Neural crest cell (in vitro differentiated cells): ENCODE measurements around the gene SORT1. TPM values are rescaled to one million over a fixed set of nuclear protein-coding genes. Genes with fewer than 3 reads are reported as not detected.

Experiments
- DNase-seq: peaks from one replicate; pipeline ENCODE4 v3.0.0; 2021; ENCODE audit warnings: low read depth, mixed read lengths, low spot score
- H3K27ac Mint-ChIP-seq: one replicate; pipeline ENCODE4 v1.8.0; 2021; ENCODE audit warnings: mild to moderate bottlenecking, mixed read lengths; ENCODE audit not compliant: unreplicated experiment
- H3K27me3 Mint-ChIP-seq: 2 replicates; pipeline ENCODE4 v1.8.0; 2021; ENCODE audit warnings: low read depth, mild to moderate bottlenecking, mixed read lengths
- H3K36me3 Mint-ChIP-seq: 2 replicates; pipeline ENCODE4 v1.8.0; 2021; ENCODE audit warnings: low read depth, mild to moderate bottlenecking, mixed read lengths
- H3K4me1 Mint-ChIP-seq: 2 replicates; pipeline ENCODE4 v1.8.0; 2021; ENCODE audit warnings: mixed read lengths
- H3K4me3 Mint-ChIP-seq: one replicate; pipeline ENCODE4 v1.8.0; 2021; ENCODE audit warnings: mild to moderate bottlenecking, mixed read lengths
- H3K9me3 Mint-ChIP-seq: 2 replicates; pipeline ENCODE4 v1.8.0; 2021; ENCODE audit warnings: mixed read lengths
- total RNA-seq: library from RNA; stranded (reverse); gene quantifications from 2 replicates; pipeline ENCODE4 v1.2.1, GENCODE V29; 2021
- TF ChIP-seq, protein P1 (sequence below): fragments of 200-600 bp; sonication (generic); conservative IDR thresholded peaks from 2 replicates; pipeline ENCODE4 v1.5.0; 2021; ENCODE audit warnings: antibody characterized with exemption, mild to moderate bottlenecking

Gene SORT1
- total RNA-seq, 1 donor from 2014 or later, result 60.8 TPM

DNA sequence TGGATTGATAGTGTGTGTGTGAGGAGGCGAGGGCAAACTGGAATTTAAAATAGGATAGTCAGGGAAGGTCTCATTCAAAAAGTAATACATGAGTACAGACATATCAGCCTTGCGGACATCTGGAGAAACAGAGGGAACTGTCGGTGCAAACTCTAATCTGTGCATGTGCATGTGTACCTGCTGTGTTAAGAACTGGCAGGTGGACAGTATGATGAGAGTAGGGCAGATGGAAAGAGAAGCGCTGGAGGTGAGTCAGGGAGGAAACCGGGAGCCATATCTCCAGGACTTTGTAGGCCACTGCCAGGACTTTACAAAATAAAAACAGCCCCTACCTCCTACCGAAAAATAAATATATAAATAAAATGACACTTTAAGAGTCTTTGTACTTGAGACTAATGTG lies 59.6 kb downstream of the SORT1 start:
- peaks cover 37% of the 10 kb centered on the region for H3K36me3 Mint-ChIP-seq
- no peak overlapping the region for H3K27ac Mint-ChIP-seq
- peaks cover 6% of the 10 kb centered on the region for H3K9me3 Mint-ChIP-seq
- TF ChIP-seq, protein P1, sequence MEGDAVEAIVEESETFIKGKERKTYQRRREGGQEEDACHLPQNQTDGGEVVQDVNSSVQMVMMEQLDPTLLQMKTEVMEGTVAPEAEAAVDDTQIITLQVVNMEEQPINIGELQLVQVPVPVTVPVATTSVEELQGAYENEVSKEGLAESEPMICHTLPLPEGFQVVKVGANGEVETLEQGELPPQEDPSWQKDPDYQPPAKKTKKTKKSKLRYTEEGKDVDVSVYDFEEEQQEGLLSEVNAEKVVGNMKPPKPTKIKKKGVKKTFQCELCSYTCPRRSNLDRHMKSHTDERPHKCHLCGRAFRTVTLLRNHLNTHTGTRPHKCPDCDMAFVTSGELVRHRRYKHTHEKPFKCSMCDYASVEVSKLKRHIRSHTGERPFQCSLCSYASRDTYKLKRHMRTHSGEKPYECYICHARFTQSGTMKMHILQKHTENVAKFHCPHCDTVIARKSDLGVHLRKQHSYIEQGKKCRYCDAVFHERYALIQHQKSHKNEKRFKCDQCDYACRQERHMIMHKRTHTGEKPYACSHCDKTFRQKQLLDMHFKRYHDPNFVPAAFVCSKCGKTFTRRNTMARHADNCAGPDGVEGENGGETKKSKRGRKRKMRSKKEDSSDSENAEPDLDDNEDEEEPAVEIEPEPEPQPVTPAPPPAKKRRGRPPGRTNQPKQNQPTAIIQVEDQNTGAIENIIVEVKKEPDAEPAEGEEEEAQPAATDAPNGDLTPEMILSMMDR, result no peak
- no peak for DNase-seq
- no peak overlapping the region for H3K4me3 Mint-ChIP-seq
- H3K4me1 Mint-ChIP-seq, result no peaks in the 10 kb centered on the region
- no peaks in the 10 kb centered on the region for H3K27me3 Mint-ChIP-seq

DNA sequence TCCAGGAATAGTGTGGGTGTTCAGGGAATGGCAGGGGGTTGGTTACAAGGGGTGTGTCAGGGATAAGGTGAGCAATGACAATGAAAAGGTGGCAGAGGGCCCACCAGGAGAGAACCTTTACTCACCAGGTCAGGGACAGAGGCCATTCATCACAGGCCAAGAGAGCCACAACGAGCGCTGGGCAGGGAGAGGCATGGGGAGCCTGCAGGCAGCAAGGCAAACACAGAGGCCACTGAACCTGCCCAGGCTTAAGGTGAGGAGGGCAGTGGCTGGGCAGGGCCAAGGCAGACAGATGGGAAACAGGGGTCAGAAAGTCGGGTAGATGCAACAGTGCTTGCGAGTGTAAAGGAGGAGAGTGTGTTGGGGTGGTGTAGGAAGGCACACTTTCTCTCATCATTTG lies 62.6 kb downstream of the SORT1 start:
- Mint-ChIP-seq H3K4me1 (no peaks in the 10 kb centered on the region), H3K27me3 (no peaks in the 10 kb centered on the region), H3K4me3 (no peak overlapping the region), H3K27ac (no peak overlapping the region), H3K9me3 (peaks cover 18% of the 10 kb centered on the region), H3K36me3 (peaks cover 60% of the 10 kb centered on the region)
- no peak for DNase-seq
- TF ChIP-seq, protein P1, result no peak

DNA sequence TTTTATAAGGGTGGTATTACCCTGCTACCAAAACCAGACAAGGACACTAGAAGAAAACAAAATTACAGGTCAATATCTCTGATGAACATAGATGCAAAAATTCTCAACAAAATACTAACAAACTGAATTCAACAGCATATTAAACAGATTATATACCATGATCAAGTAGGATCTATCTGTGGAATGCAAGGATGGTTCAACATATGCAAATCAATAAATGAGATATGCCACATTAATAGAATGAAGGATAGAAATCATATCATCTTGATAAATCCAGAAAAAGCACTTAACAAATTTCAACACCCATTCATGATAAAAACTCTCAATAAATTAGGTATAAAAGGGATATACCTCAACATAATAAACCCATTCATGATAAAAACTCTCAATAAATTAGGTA lies 66.6 kb downstream of the SORT1 start:
- DNase-seq, result no peak
- no peak overlapping the region for H3K27ac Mint-ChIP-seq
- peaks cover 21% of the 10 kb centered on the region for H3K9me3 Mint-ChIP-seq
- H3K27me3 Mint-ChIP-seq, result no peaks in the 10 kb centered on the region
- H3K36me3 Mint-ChIP-seq, result peaks cover 62% of the 10 kb centered on the region
- TF ChIP-seq, protein P1, result no peak
- H3K4me3 Mint-ChIP-seq, result no peak overlapping the region
- peaks cover 4% of the 10 kb centered on the region for H3K4me1 Mint-ChIP-seq

DNA sequence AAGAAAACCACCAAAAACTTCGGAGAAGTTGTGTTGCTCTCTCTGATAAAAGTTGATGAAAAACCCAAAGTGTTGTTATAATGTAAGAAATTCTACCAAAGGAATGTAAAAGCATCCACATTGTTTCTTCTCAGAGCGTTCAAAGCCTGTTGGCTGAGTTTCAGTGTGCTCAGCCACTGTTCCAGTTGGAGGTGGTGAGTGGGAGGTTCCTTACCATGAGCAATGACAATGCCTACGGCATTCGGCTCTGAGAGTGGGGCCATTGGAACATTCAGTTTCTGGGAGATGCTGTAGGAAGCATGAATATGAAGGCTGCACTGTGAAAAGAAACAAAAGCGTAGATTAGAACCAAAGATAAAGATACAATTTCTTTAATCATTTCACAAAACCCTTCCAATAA lies 70.4 kb downstream of the SORT1 start:
- Mint-ChIP-seq H3K36me3 (peaks cover 38% of the 10 kb centered on the region), H3K27ac (no peak overlapping the region), H3K9me3 (peaks cover 15% of the 10 kb centered on the region), H3K27me3 (no peaks in the 10 kb centered on the region), H3K4me3 (no peak overlapping the region), H3K4me1 (peaks cover 4% of the 10 kb centered on the region)
- TF ChIP-seq, protein P1, result no peak
- no peak for DNase-seq

DNA sequence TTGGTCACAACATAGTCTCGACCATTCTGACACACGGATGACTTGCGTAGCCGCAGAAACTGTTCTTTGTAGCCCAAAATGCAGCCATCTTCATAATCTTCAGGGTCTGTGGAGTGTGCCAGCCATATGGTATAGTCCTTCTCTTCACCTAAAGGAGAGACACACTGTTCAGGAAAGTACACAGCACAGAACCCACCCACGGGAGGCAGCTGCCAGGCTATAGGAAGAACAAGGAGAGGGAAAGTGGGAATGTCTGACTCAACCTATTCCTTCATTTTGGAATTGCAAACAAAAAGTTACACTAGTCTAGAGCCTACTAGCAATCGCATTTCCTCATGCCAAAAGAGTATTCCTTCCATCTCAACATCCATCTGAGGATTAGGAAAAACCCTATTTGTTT lies 74.7 kb downstream of the SORT1 start:
- H3K4me1 Mint-ChIP-seq, result peaks cover 4% of the 10 kb centered on the region
- no peaks in the 10 kb centered on the region for H3K9me3 Mint-ChIP-seq
- peaks cover 18% of the 10 kb centered on the region for H3K36me3 Mint-ChIP-seq
- no peak overlapping the region for H3K4me3 Mint-ChIP-seq
- H3K27ac Mint-ChIP-seq, result no peak overlapping the region
- TF ChIP-seq, protein P1, result no peak
- H3K27me3 Mint-ChIP-seq, result no peaks in the 10 kb centered on the region
- no peak for DNase-seq

DNA sequence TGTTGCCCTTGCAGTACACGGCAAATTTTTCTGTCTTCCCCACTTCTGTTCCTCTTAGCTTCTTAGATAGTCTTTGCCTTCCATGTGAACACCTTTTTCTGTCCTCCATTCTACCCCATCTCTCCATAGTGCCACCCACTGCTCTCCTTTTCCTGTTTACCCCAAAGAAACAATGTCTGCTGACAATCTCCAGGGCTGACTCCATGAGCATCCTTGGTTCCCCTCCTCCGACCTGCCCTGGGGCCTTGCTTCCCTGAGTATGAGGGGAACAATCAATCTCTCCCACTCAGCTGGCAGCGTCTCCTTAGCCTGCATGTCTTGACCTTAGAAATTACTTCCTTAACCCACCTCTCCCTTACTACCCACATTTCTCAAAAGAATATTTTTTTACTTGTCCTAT lies 78.6 kb downstream of the SORT1 start:
- Mint-ChIP-seq H3K27me3 (no peaks in the 10 kb centered on the region), H3K36me3 (peaks cover 13% of the 10 kb centered on the region), H3K9me3 (no peaks in the 10 kb centered on the region), H3K4me3 (no peak overlapping the region), H3K27ac (no peak overlapping the region), H3K4me1 (no peaks in the 10 kb centered on the region)
- DNase-seq, result no peak
- TF ChIP-seq, protein P1, result no peak
